CD14-positive monocyte (primary cell): ENCODE data around the gene UBN2. TPM values are rescaled to one million over a fixed set of nuclear protein-coding genes. Genes with fewer than 3 reads are reported as not detected.

ENCODE experiments used
- DNase-seq, 3 donors: peaks; one replicate each; pipeline ENCODE4 v3.0.0-alpha.2; 2011 to 2022
- H2AFZ ChIP-seq: 2 replicates; pipeline ENCODE4 v1.6.0; 2012; ENCODE audit warnings: mild to moderate bottlenecking, low read depth, low read length, inconsistent platforms; ENCODE audit not compliant: insufficient read depth, poor library complexity, severe bottlenecking
- H3K27ac ChIP-seq, 2 donors: 1 replicate in 1 of 2; 2 replicates in 1 of 2; pipeline ENCODE4 v1.5.1; 2012 to 2013; ENCODE audit warnings: low read length in 2 of 2, control low read depth in 1 of 2, inconsistent platforms in 1 of 2, low read depth in 1 of 2, mild to moderate bottlenecking in 1 of 2
- H3K27me3 ChIP-seq, 2 donors: one replicate each; pipeline versions ENCODE4 v1.6.0 to v1.6.1; 2011 to 2013; ENCODE audit warnings: low read length in 2 of 2; ENCODE audit not compliant: control insufficient read depth in 2 of 2, insufficient read depth in 2 of 2
- H3K36me3 ChIP-seq, 2 donors: replicated peaks in 1 of 2; 1 replicate in 1 of 2; 2 replicates in 1 of 2; pipeline versions ENCODE4 v1.5.1 to v1.6.1; 2012 to 2013; ENCODE audit warnings: low read length in 2 of 2, control low read depth in 1 of 2, inconsistent platforms in 1 of 2, mild to moderate bottlenecking in 1 of 2; ENCODE audit not compliant: insufficient read depth in 2 of 2, control insufficient read depth in 1 of 2
- H3K4me1 ChIP-seq, 2 donors: 1 replicate in 1 of 2; 2 replicates in 1 of 2; pipeline versions ENCODE4 v1.5.1 to v1.6.1; 2012 to 2013; ENCODE audit warnings: low read length in 2 of 2, control low read depth in 1 of 2, inconsistent platforms in 1 of 2, mild to moderate bottlenecking in 1 of 2, moderate library complexity in 1 of 2; ENCODE audit not compliant: insufficient read depth in 2 of 2, control insufficient read depth in 1 of 2
- H3K4me2 ChIP-seq: replicated peaks from 2 replicates; pipeline ENCODE3; 2012; ENCODE audit warnings: low read length, moderate library complexity, mild to moderate bottlenecking; ENCODE audit not compliant: poor library complexity, severe bottlenecking; ENCODE audit errors: extremely low read depth
- H3K4me3 ChIP-seq, 3 experiments: fragments of 200-600 bp in 1 of 3; sonication (generic) in 1 of 3; replicated peaks in 1 of 3; 1 replicate in 2 of 3; 2 replicates in 1 of 3; pipeline ENCODE4 v1.5.1; 2011 to 2013; ENCODE audit warnings: low read length in 3 of 3, mild to moderate bottlenecking in 3 of 3, control low read depth in 2 of 3, low read depth in 2 of 3, inconsistent platforms in 1 of 3, moderate library complexity in 1 of 3
- H3K79me2 ChIP-seq: 2 replicates; pipeline ENCODE4 v1.6.0; 2012; ENCODE audit warnings: mild to moderate bottlenecking, control low read depth, inconsistent platforms, low read length, moderate library complexity; ENCODE audit not compliant: insufficient read depth
- H3K9ac ChIP-seq: 2 replicates; pipeline ENCODE4 v1.6.0; 2017; ENCODE audit warnings: low read length, mild to moderate bottlenecking; ENCODE audit not compliant: insufficient read depth, poor library complexity, severe bottlenecking
- H3K9me3 ChIP-seq, 2 donors: replicated peaks in 1 of 2; 1 replicate in 1 of 2; 2 replicates in 1 of 2; pipeline versions ENCODE4 v1.5.1 to v1.6.1; 2012 to 2013; ENCODE audit warnings: low read length in 2 of 2, control low read depth in 1 of 2; ENCODE audit not compliant: control insufficient read depth in 1 of 2, insufficient read depth in 1 of 2
- H4K20me1 ChIP-seq: 2 replicates; pipeline ENCODE4 v1.6.0; 2012; ENCODE audit warnings: mild to moderate bottlenecking, low read length, control low read depth, moderate library complexity; ENCODE audit not compliant: insufficient read depth
- H3K27ac Mint-ChIP-seq, 7 donors: one replicate each; pipeline ENCODE4 v1.8.0; 2020; ENCODE audit warnings: mild to moderate bottlenecking in 7 of 7, mixed read lengths in 7 of 7, moderate library complexity in 6 of 7, inconsistent platforms in 2 of 7
- H3K27me3 Mint-ChIP-seq, 3 donors: one replicate each; pipeline ENCODE4 v1.8.0; 2021 to 2022; ENCODE audit warnings: low read depth in 3 of 3, mild to moderate bottlenecking in 3 of 3, mixed read lengths in 3 of 3, moderate library complexity in 3 of 3, inconsistent platforms in 1 of 3
- H3K36me3 Mint-ChIP-seq, 2 donors: one replicate each; pipeline ENCODE4 v1.8.0; 2020; ENCODE audit warnings: mixed read lengths in 2 of 2, inconsistent platforms in 1 of 2, mild to moderate bottlenecking in 1 of 2
- H3K4me1 Mint-ChIP-seq: one replicate; pipeline ENCODE4 v1.8.0; 2020; ENCODE audit warnings: mild to moderate bottlenecking, mixed read lengths
- H3K4me3 Mint-ChIP-seq, 2 donors: one replicate each; pipeline ENCODE4 v1.8.0; 2020; ENCODE audit warnings: mild to moderate bottlenecking in 2 of 2, mixed read lengths in 2 of 2, moderate library complexity in 1 of 2
- H3K9me3 Mint-ChIP-seq, 7 donors: one replicate each; pipeline ENCODE4 v1.8.0; 2020 to 2022; ENCODE audit warnings: mixed read lengths in 7 of 7, mild to moderate bottlenecking in 6 of 7, moderate library complexity in 6 of 7, inconsistent platforms in 2 of 7
- CTCF ChIP-seq: fragments of 200-600 bp; IDR thresholded peaks from one replicate; pipeline ENCODE4 v1.8.0; 2022; ENCODE audit warnings: antibody characterized with exemption, mild to moderate bottlenecking
- WGBS: methylation state at CpG from one replicate; pipeline ENCODE4 v1.1.5; 2013; ENCODE audit warnings: missing lambda C conversion rate; ENCODE audit not compliant: insufficient coverage; 5-methylcytosine and 5-hydroxymethylcytosine counted together
- intact Hi-C, 2 donors: fragments of 100-400 bp; cut with micrococcal nuclease; formaldehyde crosslinking; loops; one replicate each; pipeline versions ENCODE4 v1.15.0 to v1.15.1; 2023
- polyA plus RNA-seq, 3 donors: library from polyadenylated mRNA; depleted of rRNA in 1 of 3; unstranded in 2 of 3; stranded (reverse) in 1 of 3; fragments of 300-500 nt in 2 of 3; fragments of >200 nt in 1 of 3; fragmentation: Illumina TruSeq in 2 of 3; gene quantifications; 1 replicate in 2 of 3; 2 replicates in 1 of 3; pipeline ENCODE4 v1.2.3, GENCODE V29; 2012 to 2021

The UBN2 gene
- polyA plus RNA-seq, 3 donors: 0.80 to 4.2 (median 1.6) TPM

GRCh38 chr7:139231513-139232376 lies 708 bp downstream of the UBN2 start:
- peaks cover 2 to 3% of the 10 kb centered on the region in 2 donors for H3K36me3 Mint-ChIP-seq

More at GRCh38 chr7:139231513-139232376, 708 bp downstream of the UBN2 start:
- no peaks in the 10 kb centered on the region for H3K9me3 Mint-ChIP-seq
- intact Hi-C loops: loop anchor here (5.0 to 10.0 kb wide), 3 partner anchors 97 to 111 kb away; partner anchors contain the start of gene FMC1 (in 1 of the 2)
- Histone ChIP-seq H3K36me3 (peaks cover 0 to under 1% of the 10 kb centered on the region in 2 donors), H3K27me3 (no peaks in the 10 kb centered on the region), H3K4me3 (peak overlapping the region; percentile 89 to 100 (median 93)), H3K4me2 (peak overlapping the region; percentile 93), H3K4me1 (peaks cover 14 to 23% of the 10 kb centered on the region in 2 donors), H3K9ac (peak overlapping the region; percentile 79), H3K27ac (peak overlapping the region; percentile 86 to 87), H3K79me2 (peaks cover 49% of the 10 kb centered on the region), H3K9me3 (no peaks in the 10 kb centered on the region), H2AFZ (peak overlapping the region; percentile 84), H4K20me1 (peaks cover 35% of the 10 kb centered on the region)
- peak in 1 of 3 donors; percentile 18 for DNase-seq
- peaks cover 25% of the 10 kb centered on the region for H3K4me1 Mint-ChIP-seq
- H3K27ac Mint-ChIP-seq: peak overlapping the region in 6 of 7 donors; percentile 54 to 98 (median 96)
- H3K4me3 Mint-ChIP-seq: peak overlapping the region; percentile 100
- peaks cover 0 to 6% (median 0%) of the 10 kb centered on the region in 3 donors for H3K27me3 Mint-ChIP-seq
- TF ChIP-seq CTCF: no peak
- under 1% methylated on average over 99 of the region's 101 CpGs for WGBS
